Measurements from ENCODE around the gene DRICH1. TPM values are rescaled to one million over a fixed set of nuclear protein-coding genes. Genes with fewer than 3 reads are reported as not detected.
"Not testable (repeated sequence)": the region's sequence is repeated elsewhere in the genome, so short reads cannot be mapped to it uniquely, and the experiment has no call there.

DRICH1 gene
- total RNA-seq, 1 experiment from 2014 or later, result 0.45 TPM

GRCh38 chr22:23626286-23626975, 5.7 kb downstream of the DRICH1 start:
- DNase-seq (ENCODE audit: low spot score), result no peak
- H3K9me3 ChIP-seq (ENCODE audit: low read depth, low read length, poor library complexity, severe bottlenecking), result no peaks in the 10 kb centered on the region
- POLR2A ChIA-PET (ENCODE audit: low non-redundant PET), result no interaction called here
- intact Hi-C loops (cut with micrococcal nuclease; ENCODE audit: unreplicated experiment), result no loop called here
- no peak overlapping the region for H3K27ac ChIP-seq (ENCODE audit: low read depth, low read length, poor library complexity, severe bottlenecking)
- H3K27me3 ChIP-seq (replicated peaks; ENCODE audit: insufficient read depth, low read depth, low read length, poor library complexity), result no peaks in the 10 kb centered on the region
- no peak overlapping the region for H3K4me3 ChIP-seq (ENCODE audit: low read depth, low read length, poor library complexity, severe bottlenecking)
- no TSS peak for BruUV-seq (replicated peaks)
- H3K4me1 ChIP-seq (ENCODE audit: insufficient read depth, low read length, poor library complexity, severe bottlenecking), result no peaks in the 10 kb centered on the region
- TF ChIP-seq EZH2 (IDR thresholded peaks at IDR 0.05; ENCODE audit: borderline replicate concordance, low read depth, low read length, poor library complexity, severe bottlenecking), result no peak
- no peak for TF ChIP-seq CTCF (conservative IDR thresholded peaks at IDR 0.05; ENCODE audit: low read depth, low read length)
- CTCF ChIA-PET, result no interaction called here
- H3K36me3 ChIP-seq (ENCODE audit: insufficient read depth, low read length, poor library complexity, severe bottlenecking), result no peaks in the 10 kb centered on the region

- DNase-seq (ENCODE audit: low spot score), result no peak
- Histone ChIP-seq H3K36me3 (ENCODE audit: insufficient read depth, low read length, poor library complexity, severe bottlenecking) (no peaks in the 10 kb centered on the region), H3K27me3 (replicated peaks; ENCODE audit: insufficient read depth, low read depth, low read length, poor library complexity) (no peaks in the 10 kb centered on the region), H3K4me1 (ENCODE audit: insufficient read depth, low read length, poor library complexity, severe bottlenecking) (no peaks in the 10 kb centered on the region), H3K9me3 (ENCODE audit: low read depth, low read length, poor library complexity, severe bottlenecking) (no peaks in the 10 kb centered on the region), H3K27ac (ENCODE audit: low read depth, low read length, poor library complexity, severe bottlenecking) (no peak overlapping the region), H3K4me3 (ENCODE audit: low read depth, low read length, poor library complexity, severe bottlenecking) (no peak overlapping the region)
- ChIA-PET POLR2A (ENCODE audit: low non-redundant PET) (no interaction called here), CTCF (interaction anchor here (1.0 kb wide), 1 partner anchor 227 kb away, joined by 4 read pairs; no protein-coding TSS in a partner anchor)
- intact Hi-C loops (cut with micrococcal nuclease; ENCODE audit: unreplicated experiment), result no loop called here
- TF ChIP-seq EZH2 (IDR thresholded peaks at IDR 0.05; ENCODE audit: borderline replicate concordance, low read depth, low read length, poor library complexity, severe bottlenecking) (no peak), CTCF (conservative IDR thresholded peaks at IDR 0.05; ENCODE audit: low read depth, low read length) (no peak)
- BruUV-seq (replicated peaks), result no TSS peak
Observed at GRCh38 chr22:23622634-23623033, 9.5 kb downstream of the DRICH1 start.

GRCh38 chr22:23621916-23622315, 10.2 kb downstream of the DRICH1 start:
- DNase-seq (ENCODE audit: low spot score); POLR2A ChIA-PET (ENCODE audit: low non-redundant PET); H3K27me3 ChIP-seq (replicated peaks; ENCODE audit: insufficient read depth, low read depth, low read length, poor library complexity); H3K4me3 ChIP-seq (ENCODE audit: low read depth, low read length, poor library complexity, severe bottlenecking); H3K9me3 ChIP-seq (ENCODE audit: low read depth, low read length, poor library complexity, severe bottlenecking); H3K36me3 ChIP-seq (ENCODE audit: insufficient read depth, low read length, poor library complexity, severe bottlenecking); H3K4me1 ChIP-seq (ENCODE audit: insufficient read depth, low read length, poor library complexity, severe bottlenecking); intact Hi-C loops (cut with micrococcal nuclease; ENCODE audit: unreplicated experiment); BruUV-seq (replicated peaks); H3K27ac ChIP-seq (ENCODE audit: low read depth, low read length, poor library complexity, severe bottlenecking): not testable (repeated sequence)
- CTCF ChIA-PET, result interaction anchor here (1.0 kb wide), 1 partner anchor 228 kb away, joined by 4 read pairs; no protein-coding TSS in a partner anchor

Data from A673 (cell line).